Activated CD4-positive, alpha-beta T cell treated with anti-CD3 and anti-CD28 coated beads, Interleukin-2, amount 50 U/mL, for 24 hours (primary cell): ENCODE data around the gene OSBPL9.
"Not testable (repeated sequence)": the region's sequence is repeated elsewhere in the genome, so short reads cannot be mapped to it uniquely, and the experiment has no call there.

Experiments
- DNase-seq, 2 donors: peaks; one replicate each; pipeline ENCODE4 v3.0.0-alpha.2; 2020; ENCODE audit warnings: low read depth in 1 of 2, low spot score in 1 of 2

The OSBPL9 gene

DNA sequence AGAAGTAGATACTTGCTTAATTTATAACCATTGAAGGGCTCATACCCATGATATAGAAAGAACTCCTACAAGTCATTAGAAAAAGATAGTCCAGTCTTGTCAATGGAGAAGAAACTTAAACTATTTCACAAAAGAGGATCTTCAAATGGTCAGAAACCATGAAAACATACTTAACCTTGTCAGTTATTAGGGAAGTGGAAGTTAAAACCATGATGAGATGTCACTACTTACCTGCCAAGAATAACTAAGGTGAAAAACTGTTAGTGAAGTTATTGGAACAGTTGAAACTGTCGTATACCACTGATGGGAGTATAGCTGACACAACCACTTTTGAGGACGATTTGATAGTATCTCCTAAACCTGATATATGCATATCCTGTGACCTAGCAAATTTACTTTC, 46.8 kb downstream of the OSBPL9 start:
- no peak for DNase-seq

DNA sequence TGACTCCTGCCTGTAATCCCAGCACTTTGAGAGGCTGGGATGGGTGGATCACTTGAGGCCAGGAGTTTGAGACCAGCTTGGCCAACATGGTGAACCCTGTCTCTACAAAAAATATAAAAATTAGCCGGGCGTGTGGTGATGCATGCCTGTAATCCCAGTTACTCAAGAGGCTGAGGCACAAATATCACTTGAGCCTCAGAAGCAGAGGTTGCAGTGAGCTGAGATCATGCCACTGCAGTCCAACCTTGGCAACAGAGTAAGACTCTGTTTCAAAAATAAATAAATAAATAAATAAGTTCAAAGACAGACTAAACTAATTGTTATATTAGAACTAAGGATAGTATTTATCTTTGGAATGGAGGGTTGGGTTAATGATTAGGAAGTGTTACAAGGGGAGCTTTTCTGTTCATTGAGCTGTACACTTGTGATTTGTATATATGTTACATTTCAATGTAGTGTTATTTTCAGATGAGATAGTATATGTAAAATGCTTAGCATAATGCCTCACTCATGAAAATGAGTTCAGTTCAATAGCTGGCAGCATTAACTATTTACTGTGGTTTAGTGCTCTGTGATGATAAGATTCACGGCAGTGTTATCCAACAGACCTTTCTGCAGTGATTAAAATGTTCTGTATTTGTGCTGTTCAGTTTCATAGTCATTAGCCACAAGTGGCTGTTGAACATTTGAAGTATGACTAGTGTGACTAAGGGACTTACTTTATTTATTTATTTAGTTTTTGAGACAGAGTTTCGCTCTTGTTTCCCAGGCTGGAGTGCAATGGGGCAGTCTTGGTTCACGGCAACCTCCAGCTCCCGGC, 47.7 kb downstream of the OSBPL9 start:
- no peak for DNase-seq

DNA sequence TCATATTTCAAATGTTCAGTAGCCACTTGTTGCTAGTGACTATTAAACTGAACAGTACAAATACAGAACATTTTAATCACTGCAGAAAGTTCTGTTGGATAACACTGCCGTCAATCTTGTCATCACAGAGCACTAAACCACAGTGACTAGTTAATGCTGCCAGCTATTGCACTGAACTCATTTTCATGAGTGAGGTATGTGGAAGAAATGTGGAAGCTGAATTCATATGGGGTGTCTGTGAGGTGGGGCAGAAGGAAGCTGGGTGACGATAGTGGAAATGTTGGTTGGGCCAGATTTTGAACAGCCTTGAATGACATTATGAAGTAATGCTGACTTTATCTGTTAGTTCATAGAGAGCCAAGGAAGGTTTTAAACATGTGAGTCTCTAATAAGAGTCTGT, 49.6 kb downstream of the OSBPL9 start:
- no peak for DNase-seq

DNA sequence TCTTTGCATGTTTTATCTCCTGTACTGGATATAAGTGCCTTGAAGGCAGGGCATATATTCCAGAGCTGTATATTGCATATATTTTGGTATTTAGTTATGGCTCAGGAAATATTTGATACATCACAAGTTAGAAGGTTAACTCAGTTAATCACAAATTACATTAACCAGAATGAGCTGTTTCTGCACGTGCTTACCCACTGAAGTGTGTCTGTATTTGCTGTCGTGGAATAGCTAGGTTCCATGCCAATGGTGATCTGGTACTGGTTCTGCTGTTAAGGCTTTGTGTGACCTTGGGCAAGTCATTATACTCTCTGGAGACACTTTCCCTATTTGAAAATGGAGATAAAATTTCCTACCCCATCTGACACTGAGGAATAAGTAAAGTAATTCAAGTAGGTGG, 50.7 kb downstream of the OSBPL9 start:
- DNase-seq: no peak

DNA sequence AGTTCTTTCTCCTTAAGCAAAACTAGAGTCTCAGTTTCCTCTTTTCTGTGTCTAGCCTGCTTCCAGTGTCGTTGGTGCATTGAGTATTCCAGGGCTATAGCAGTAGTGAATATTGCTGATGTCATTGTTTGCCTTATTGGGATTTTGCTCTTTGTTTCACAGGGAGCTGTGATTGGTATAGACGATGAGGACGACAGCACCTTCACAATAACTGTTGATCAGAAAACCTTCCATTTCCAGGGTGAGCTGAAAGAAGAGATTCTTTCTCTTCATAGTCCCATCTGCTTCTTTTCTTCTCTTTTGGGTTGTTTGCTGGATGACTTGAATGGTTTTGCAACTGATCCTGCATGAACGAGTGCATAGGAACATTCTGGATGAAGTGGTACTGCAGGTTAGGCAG, 52.4 kb downstream of the OSBPL9 start:
- DNase-seq: no peak

DNA sequence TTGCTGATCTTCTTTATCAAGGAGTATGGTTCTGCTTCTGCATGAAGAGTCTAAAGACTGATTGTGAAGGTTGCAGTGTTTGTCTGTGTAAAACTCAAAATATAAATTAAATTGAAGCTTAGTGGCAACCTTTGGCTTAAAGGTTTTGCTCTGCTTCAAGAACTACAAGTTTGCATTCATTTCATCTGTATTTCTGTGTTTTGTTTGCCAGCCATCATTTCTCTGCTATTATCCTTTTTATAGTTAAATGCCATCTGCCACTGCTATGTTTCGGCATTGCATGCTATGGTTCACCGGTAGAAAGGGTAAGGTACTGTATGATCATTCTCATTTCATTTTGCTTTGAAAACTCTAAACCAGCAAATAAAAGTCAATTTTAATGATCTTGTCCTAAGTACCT, 52.9 kb downstream of the OSBPL9 start:
- no peak for DNase-seq

DNA sequence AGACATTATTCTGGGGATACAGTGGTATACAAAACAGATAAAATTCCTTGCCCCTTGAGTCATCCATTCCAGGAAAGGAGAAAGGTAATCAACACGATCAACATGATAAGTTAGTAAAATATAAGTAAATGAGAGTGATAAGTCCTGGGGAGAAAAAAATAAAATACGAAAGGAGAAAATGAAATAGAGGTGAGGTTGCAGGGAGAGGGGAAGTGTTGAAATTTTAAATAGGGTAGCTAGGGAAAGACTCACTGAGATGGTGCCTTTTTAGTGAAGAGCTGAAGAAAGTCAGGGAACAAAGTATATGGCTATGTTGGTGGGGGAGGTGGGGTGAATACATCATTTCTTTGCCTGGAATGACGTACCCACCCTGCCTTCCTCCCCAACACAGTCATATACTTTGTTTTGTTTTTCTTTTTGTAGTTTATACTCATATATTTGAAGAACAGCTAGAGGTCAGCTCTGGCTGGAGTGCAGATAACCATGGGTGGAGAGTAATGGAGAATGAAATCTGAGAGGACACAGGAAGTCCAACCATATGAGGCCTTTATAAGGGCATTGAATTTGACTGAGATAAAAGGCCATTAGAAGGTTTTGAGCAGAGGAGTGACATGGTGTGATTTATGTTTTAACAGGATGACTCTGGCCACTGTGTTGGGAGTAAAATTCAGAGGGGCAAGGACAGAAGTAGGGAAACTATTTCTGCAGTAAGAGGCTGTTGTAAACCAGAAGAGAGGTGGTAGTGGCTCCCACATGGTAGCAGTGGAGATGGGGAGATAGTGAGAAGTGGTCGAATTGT, 54.8 kb downstream of the OSBPL9 start:
- no peak for DNase-seq

DNA sequence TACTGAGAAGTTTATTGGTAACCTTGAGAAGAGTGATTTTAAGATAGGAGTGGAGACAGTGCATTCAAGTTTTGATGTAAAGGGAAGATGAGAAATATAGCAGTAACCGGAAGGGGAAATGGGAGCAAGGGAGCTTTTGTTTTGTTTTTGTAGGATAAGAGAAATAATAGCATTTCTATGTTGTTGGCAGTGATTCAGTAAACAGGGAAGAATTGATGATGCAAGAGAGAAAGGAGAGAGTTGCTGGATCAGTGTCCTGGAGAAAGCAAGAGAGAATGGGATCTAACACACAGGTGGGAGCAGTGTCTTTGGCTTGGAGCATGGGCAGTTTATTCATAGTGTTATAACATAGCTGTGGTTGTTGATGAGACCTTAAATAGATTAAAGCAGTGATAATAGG, 56.4 kb downstream of the OSBPL9 start:
- DNase-seq: no peak

DNA sequence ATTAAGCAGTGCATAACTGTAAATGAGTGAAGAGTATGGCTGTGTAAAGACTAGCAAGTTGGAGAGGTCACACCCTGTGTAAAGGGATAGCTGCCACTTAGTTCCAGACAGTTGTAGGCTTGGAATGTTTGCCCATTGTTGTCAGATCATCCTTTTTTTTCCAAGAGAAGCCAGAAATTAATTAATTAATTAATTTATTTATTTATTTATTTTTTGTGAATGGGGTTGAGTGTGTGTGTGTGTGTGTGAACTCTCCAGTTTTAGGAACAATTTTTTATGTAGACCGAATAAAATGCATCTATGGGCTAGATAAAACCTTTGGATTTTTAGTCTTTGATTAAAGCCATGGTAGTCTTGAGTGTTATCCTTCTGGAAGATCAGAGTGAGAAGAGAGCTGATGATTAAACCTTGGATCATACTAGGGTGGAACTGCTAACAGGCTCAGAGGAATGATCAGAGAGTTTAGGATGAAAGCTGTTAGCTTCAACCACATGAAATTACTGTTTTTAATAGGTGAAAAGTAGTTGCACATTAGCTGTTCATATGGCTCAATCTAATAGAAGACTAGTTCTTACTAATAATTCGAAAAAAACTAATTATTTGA, 58.4 kb downstream of the OSBPL9 start:
- no peak for DNase-seq

DNA sequence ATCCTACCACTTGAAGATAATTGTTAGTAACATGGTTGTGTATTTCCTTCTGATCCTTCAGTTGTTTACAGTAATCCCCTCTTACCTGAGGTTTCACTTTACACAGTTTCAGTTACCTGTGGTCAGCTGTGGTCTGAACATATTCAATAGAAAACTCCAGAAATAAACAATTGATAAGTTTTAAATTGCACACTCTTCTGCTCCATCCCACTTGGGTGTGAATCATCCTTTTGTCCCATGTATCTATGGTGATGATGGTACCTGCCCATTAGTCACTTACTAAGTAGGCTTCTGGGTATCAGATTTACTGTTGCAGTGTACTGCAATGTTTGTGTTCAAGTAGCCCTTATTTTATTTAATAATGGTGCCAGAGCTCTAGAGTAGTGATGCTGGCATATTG, 62.5 kb downstream of the OSBPL9 start:
- no peak for DNase-seq

DNA sequence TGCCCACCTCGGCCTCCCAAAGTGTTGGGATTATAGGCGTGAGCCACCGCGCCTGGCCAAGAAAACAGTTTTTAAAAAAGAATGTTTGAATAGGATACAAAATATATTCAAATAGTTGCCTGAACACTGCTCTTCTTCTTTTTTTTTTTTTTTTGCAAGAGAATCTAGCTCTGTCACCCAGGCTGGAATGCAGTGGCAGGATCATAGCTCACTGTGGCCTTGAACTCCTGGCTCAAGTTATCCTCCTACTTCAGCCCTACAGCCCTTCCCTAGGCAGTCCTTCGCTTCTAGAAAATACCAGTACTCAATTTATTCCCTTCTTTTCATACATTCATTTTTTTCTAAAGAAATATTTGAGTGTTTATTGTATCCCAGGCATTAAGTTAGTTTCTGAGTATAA, 67.9 kb downstream of the OSBPL9 start:
- no peak for DNase-seq

DNA sequence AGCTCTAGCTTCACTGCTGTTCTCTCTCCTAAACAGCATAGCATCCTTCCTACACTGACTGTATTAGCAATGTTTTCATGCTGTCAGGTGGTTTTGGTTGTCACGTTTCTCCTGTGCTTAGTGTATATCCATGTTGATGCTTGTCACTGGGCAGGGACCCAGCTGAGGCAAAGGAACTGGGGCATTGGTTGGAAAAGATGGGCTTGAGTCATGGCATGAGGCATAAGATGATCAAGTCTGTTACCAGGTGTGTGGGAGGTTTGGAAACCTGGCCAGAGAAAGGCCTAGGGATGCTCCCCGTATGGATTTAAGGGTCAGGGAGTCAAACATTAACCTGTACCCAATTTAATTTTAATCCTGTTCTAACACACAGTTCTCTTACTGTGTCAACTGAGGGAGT, 69.6 kb downstream of the OSBPL9 start:
- DNase-seq: no peak

DNA sequence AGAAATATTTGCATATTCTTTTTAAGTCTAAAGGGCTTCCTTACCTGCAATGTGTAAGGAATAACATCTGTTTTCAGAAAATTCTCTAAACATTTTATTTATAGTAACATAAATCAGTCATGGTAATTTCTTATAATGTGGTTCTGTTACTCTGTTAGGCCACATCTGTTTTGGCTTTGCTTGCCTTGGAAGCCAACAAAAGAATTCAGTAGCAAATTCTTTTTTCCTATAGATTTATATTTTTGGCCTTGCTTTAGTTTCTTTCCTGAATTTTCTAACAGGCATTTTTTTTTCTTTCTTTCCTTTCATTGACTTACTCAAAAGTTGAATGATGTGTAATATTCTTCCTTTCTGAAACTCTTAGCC, 72.2 kb downstream of the OSBPL9 start:
- DNase-seq: no peak

DNA sequence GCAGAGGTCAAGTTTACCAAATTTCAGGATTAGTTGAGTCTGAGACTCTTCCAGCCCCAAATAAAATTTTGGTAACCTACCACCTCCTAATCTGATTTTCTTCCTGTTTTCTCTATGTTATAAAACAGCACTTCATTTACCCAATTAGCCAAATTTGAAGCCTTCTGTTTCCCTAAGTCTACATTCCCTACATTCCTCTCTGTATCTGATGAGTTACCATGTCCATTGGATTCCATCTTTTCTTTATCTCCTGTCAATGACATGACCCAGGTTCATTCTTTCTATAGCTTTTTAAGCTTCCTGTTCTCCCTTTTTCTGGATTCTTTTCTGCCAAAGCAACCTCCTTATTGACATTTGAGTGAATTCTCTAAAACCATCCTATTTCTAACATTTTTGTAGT, 72.8 kb downstream of the OSBPL9 start:
- no peak for DNase-seq

DNA sequence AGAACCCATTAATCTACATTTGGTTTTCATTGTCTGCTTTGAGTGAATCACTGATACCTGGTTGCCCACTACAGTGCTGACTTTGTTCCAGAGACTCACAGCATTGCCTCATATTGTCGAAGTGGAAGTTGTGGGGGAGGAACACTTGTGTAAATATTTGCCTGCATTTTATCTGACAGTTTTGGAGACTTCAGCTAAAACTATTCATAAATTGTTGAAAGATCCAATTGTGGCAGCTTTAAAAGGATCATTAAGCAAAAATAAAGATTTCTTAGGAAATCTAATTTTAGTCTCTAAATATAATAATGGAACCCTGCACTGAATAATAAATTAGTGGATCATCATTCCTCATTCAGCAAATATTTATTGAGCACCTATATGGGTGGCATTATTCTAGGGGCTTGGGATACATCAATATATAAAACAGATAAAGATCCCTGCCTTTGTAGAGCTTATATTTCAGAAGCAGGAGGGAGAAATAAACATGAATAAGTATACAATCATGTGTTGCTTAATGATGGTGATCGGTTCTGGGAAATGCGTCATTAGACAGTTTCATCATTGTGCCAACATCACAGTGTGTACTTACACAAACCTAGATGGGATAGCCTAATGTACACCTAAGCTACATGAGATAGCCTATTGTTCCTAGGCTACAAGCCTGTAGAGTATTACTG, 73.5 kb downstream of the OSBPL9 start:
- DNase-seq: no peak

DNA sequence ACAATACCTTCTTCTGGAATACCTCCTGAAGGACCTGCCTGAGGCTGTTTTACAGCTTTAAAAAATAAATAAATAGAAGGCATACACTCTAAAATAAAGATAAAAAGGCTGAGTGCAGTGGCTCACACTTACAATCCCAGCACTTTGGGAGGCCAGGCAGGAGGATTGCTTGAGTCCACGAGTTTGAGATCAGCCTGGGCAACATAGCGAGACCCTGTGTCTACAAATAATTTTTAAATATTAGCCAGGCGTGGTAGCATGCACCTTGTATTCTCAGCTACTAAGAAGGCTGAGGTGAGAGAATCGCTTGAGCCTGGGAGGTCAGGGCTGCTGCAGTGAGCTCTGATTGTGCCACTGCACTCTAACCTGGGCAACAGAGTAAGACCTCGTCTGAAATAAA, 75.0 kb downstream of the OSBPL9 start:
- DNase-seq: no peak

DNA sequence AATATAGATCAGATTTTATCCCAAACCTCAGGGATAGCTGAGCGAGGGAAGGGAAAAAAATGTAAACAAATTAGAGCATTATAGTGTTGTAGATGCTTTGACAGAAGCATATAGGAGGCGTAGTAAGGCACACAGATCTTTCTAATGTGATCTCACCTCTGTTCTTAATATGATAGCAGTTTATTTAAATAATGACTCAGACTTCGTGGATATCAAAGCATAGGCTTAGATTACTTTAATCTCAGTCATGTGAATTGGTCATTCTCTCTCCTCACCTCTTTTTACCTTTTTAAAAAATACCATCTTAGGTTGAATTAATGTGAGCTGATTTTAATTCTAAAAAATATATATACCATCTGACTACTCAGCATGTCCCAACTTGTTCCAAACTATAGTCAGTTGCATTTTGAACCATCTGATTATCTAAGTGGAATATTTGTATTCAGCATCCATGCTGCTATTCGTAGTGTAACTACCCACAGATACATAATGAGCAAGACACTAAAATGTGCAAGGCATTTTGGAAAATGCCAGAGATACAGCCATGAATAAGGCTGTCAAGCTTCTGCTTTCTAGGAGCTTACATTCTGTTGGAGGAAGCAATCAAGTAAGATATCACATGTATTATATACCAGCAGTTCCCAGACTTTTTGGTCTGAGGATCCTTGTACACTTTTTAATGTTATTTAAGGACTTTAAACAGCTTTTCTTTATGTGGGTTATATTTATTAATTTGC, 76.7 kb downstream of the OSBPL9 start:
- no peak for DNase-seq

DNA sequence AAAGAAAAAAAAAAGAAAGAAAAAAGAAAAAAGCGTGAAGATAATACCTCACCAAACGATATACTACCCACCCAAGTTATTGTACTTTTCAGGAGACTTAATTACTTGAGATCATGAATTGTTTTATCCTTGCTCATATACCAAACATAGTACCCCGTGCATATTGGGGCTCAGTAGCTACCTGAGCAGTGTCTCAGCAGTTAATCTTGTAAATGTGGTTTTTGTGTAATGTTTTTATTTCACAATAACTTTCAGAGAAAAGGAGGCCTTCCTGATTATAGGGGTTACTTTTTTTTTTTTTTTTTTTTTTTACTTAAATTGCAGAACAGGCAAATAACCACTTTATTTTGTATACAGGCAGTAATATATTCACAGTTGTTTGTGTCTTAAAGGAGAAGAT, 80.3 kb downstream of the OSBPL9 start:
- no peak for DNase-seq

DNA sequence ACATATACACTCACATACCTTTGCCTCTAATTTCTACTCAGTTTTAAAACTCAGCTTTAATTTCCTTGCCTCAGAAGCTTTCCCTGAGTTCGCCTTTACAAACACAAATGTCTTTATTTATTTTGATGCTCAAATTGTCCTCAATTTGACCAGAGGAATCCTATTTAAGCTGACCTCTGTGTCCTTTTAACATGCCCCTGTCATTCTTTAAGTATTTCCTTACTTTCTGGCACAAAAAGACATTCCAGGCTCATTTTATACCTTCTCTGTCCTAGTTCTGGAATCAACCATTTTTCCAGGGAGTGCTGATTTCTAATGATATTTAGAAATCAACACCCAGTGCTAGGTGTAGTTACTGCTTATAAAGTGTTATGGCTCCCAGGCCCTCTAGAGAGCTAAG, 82.5 kb downstream of the OSBPL9 start:
- DNase-seq: no peak

DNA sequence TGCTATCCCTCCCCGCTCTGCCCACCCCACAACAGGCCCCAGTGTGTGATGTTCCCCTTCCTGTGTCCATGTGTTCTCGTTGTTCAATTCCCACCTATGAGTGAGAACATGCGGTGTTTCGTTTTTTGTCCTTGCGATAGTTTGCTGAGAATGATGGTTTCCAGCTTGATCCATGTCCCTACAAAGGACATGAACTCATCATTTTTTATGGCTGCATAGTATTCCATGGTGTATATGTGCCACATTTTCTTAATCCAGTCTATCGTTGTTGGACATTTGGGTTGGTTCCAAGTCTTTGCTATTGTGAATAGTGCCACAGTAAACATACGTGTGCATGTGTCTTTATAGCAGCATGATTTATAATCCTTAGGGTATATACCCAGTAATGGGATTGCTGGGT, 84.9 kb downstream of the OSBPL9 start:
- not testable (repeated sequence) for DNase-seq

DNA sequence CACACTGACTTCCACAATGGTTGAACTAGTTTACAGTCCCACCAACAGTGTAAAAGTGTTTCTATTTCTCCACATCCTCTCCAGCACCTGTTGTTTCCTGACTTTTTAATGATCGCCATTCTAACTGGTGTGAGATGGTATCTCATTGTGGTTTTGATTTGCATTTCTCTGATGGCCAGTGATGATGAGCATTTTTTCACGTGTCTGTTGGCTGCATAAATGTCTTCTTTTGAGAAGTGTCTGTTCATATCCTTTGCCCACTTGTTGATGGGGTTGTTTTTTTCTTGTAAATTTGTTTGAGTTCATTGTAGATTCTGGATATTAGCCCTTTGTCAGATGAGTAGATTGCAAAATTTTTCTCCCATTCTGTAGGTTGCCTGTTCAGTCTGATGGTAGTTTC, 85.3 kb downstream of the OSBPL9 start:
- DNase-seq: not testable (repeated sequence)
